Measurements from ENCODE around the gene GSK3A.

Gene GSK3A

GRCh38 chr19:42220751-42221097 is 21.7 kb downstream of the GSK3A start:
- DNase-seq = no peak

GRCh38 chr19:42219812-42220750 is 22.3 kb downstream of the GSK3A start, which contains the start of gene ZNF526:
Gene ZNF526, plus strand, starts transcription at chr19:42220312. Its CDS starts 4,092 bp downstream, at chr19:42224404.
- peak; percentile 96 for DNase-seq

GRCh38 chr19:42217520-42218437 is 24.6 kb downstream of the GSK3A start, which contains the start of gene DEDD2:
Gene DEDD2, minus strand, starts transcription at chr19:42217677. Its CDS starts 670 bp downstream, at chr19:42217007.
- DNase-seq = peak; percentile 97

GRCh38 chr19:42216653-42217519 is 25.5 kb downstream of the GSK3A start:
- peak; percentile 23 for DNase-seq

GRCh38 chr19:42214810-42215485 is 27.5 kb downstream of the GSK3A start:
- no peak for DNase-seq

- no peak for DNase-seq
Observed at GRCh38 chr19:42212886-42213285, 29.5 kb downstream of the GSK3A start.

- DNase-seq = no peak
Observed at GRCh38 chr19:42208612-42209011, 33.8 kb downstream of the GSK3A start.

- DNase-seq = peak; percentile 84
Observed at GRCh38 chr19:42207767-42208271, 34.6 kb downstream of the GSK3A start.

GRCh38 chr19:42206871-42207755 is 35.3 kb downstream of the GSK3A start:
- DNase-seq = peak; percentile 45

GRCh38 chr19:42204664-42205063 is 37.7 kb downstream of the GSK3A start:
- no peak for DNase-seq

- DNase-seq = no peak
Observed at GRCh38 chr19:42203700-42204099, 38.7 kb downstream of the GSK3A start.

- no peak for DNase-seq
Observed at GRCh38 chr19:42202290-42202880, 40.0 kb downstream of the GSK3A start.

GRCh38 chr19:42201489-42202289 is 40.7 kb downstream of the GSK3A start:
- no peak for DNase-seq

- DNase-seq = no peak
Observed at GRCh38 chr19:42200116-42200715, 42.2 kb downstream of the GSK3A start.

- DNase-seq = no peak
Observed at GRCh38 chr19:42199440-42200115, 42.8 kb downstream of the GSK3A start.

- DNase-seq = no peak
Observed at GRCh38 chr19:42198676-42199439, 43.5 kb downstream of the GSK3A start.

GRCh38 chr19:42197375-42197817 is 45.0 kb downstream of the GSK3A start:
- no peak for DNase-seq
